ENCODE data around the gene LDAH.
"Not testable (repeated sequence)": the region's sequence is repeated elsewhere in the genome, so short reads cannot be mapped to it uniquely, and the experiment has no call there.

LDAH gene

DNA sequence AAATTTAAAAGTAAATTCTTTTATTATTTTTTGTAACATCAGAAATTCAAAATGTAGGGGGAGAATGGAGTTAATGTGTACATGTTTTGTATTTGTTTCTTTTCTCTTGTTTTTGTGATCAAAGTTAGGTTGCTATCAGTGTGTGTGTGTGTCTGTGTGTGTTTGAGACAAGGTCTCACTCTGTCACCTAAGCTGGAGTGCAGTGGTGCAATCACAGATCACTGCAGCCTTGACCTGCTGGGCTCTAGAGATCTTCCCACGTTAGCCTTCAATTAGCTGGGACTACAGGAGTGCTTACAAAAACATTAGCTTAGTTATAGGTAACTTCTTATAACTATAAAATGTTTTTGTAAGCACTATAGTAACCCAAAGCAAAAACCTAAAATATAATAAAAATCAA, 105.3 kb downstream of the LDAH start:
- DNase-seq: no peak

DNA sequence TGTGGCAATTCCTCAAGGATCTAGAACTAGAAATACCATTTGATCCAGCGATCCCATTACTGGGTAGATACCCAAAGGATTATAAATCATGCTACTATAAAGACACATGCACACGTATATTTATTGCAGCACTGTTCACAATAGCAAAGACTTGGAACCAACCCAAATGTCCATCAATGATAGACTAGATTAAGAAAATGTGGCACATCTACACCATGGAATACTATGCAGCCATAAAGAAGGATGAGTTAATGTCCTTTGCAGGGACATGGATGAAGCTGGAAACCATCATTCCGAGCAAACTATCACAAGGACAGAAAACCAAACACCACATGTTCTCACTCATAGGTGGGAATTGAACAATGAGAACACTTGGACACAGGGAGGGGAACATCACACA, 106.7 kb downstream of the LDAH start:
- DNase-seq: not testable (repeated sequence)

DNA sequence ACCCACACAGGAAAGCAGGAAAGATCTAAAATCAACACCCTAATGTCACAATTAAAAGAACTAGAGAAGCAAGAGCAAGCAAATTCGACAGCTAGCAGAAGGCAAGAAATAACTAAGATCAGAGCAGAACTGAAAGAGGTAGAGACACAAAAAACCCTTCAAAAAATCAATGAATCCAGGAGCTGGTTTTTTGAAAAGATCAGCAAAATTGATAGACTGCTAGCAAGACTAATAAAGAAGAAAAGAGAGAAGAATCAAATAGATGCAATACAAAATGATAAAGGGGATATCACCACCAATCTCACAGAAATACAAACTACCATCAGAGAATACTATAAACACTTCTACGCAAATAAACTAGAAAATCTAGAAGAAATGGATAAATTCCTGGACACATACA, 108.5 kb downstream of the LDAH start:
- DNase-seq: not testable (repeated sequence)

DNA sequence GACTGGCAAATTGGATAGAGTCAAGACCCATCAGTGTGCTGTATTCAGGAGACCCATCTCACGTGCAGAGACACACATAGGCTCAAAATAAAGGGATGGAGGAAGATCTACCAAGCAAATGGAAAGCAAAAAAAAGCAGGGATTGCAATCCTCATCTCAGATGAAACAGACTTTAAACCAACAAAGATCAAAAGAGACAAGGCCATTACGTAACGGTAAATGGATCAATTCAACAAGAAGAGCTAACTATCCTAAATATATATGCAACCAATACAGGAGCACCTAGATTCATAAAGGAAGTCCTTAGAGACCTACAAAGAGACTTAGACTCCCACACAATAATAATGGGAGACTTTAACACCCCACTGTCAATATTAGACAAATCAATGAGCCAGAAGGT, 109.3 kb downstream of the LDAH start:
- DNase-seq: not testable (repeated sequence)

DNA sequence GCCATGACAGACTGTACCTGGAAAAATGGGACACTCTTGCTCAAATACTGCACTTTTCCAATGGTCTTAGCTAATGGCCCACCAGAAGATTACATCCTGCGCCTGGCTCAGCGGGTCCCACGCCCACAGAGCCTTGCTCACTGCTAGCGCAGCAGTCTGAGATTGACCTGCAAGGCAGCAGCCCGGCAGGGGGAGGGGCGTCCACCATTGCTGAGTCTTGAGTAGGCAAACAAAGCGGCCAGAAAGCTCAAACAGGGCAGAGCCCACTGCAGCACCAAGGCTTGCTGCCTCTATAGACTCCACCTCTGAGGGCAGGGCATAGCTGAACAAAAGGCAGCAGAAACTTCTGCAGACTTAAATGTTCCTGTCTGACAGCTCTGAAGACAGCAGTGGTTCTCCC, 111.3 kb downstream of the LDAH start:
- not testable (repeated sequence) for DNase-seq

DNA sequence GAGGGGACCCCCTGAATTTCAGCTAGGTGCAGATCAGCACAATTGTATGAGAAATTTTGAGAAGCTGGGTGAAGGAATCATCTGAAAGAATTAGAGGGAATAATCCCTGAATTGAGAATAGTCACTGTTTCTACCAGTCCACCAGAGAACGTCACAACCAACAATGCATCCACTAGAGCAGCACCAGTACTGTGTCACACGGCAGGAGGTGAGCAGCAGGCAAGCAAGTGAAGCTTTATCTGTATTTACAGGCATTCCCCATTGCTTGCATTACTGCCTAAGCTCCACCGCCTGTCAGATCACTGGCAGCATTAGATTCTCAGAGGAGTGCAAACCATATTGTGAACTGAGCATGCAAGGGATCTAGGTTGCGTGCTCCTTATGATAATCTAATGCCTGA, 115.3 kb downstream of the LDAH start:
- DNase-seq: no peak

DNA sequence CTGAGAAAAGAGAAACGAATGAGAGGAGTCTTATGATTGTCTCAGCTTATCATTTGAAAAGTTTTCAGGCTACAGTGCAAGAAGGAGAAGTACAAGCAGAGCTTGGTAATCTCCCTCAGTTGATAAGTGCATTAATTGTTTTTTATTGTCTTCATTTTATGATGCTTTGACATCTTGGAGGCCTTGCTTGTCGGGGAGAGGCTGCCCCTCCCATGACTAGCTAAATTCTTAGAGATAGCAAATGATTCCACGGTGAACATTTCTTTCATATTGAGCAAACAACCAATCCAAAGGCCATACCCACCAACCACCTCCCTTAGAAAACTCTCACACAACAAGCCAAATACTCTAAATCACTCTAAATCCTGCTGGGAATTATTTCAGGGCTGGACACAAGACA, 116.1 kb downstream of the LDAH start:
- DNase-seq: no peak

DNA sequence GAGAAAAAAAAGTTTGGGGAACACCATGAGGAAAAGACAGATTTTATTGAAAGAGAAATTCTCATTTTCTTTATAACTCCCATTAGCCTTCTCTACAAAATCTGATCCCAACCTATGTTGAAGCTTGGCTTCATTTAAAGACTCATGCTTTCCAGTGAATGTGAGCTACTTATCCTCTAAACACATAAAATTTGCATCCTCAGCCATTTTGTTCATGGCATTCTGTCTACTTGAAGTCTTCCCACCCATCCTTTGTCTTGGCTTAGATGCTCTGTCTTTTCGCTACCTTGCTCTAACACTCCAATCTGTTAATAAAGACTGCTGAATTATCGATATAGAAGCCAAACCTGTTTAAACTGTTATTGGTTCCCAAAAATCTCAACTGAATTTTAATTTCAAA, 116.7 kb downstream of the LDAH start:
- no peak for DNase-seq

DNA sequence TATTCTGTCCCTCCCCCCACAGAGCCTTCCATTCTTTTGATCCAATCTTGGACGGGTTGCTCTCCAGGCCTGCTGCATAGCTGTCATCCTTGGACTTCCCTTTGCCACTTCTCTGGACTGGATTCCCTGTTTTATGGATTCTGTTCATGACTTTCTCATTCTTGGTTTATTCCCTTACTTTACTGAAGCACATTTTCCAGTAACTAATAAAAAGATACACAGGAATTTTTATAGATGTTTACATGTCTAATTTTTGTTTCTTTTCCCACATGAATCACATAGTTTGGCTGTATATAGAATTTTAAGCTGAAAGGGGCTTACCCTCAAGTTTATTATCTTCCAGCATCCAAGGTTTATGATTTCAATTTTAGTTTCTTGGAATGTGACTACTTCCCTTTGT, 118.0 kb downstream of the LDAH start:
- no peak for DNase-seq

DNA sequence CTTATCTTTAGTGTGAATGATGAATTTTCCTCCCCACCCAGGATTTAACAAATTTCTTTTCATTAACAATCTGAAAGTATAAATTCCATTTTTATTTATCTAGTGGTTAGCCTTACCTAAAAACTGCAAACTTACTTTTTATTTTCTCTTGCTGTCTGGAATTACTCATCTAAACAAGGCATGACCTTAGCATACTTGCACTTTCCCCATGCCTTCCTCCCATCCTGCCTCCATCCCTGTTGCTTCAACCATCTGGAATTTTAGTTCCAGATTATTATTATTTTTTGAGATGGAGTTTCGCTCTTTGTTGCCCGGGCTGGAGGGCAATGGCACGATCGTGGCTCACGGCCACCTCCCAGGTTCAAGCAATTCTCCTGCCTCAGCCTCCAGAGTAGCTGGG, 120.3 kb downstream of the LDAH start:
- no peak for DNase-seq

DNA sequence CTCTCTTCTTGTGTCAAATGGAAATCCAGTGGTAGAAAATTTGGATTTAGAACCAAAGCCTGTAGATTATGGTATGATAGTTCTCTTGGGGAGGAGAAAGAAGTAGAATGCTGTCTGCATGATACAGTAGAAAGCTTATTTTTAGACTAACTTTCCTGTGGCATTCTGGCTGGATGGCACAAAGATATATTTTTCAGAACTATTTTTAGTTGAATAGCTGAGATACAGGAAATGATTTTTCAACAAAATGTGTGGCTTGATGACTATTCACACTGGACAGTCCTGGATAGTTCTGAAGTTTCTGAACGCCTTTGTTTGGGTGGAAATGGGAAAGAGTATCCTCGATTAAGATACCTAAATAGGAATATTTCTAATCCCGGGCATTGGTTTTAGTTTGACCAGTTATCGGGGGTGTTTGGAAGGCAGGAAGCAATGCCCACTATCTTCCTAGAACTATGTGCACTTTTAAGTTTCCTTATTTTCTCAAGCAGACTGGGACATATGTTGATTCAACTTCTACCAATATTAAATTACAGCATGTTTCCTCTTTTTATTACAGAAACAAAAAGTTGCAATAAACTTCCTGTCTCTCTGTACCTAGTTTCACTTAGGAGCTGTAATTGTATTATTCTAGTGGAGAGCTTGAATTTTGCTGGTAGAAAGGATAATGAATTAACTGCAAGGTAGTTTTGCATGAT, 123.8 kb downstream of the LDAH start:
- no peak for DNase-seq

DNA sequence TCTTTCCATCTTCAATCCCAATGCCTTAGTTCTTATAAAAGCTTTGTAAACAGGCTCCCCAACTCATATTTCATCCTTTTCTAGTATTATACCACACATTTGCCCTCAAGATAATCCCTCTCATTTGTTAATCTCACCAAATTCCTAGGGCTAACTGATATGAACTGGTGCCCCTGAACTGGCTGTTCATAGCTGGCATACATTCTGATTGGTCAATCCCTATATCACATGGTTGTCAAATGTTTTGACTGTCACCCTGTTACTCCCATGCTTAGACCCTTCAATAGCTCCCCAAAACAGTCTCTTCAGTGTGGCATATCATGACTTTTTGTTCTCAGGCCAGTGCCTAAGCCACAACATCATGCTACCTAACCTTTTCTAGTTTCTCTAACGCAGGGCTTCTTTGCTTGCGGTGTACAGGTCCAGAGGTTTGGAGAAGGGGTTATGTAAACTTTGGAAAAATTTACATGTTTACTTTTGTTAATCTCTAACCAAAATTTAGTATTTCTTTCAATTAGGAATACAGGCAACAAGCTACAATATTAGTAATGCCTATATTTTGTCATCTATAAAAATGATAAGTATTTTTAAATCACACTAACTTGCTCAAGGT, 125.5 kb downstream of the LDAH start:
- DNase-seq: no peak

DNA sequence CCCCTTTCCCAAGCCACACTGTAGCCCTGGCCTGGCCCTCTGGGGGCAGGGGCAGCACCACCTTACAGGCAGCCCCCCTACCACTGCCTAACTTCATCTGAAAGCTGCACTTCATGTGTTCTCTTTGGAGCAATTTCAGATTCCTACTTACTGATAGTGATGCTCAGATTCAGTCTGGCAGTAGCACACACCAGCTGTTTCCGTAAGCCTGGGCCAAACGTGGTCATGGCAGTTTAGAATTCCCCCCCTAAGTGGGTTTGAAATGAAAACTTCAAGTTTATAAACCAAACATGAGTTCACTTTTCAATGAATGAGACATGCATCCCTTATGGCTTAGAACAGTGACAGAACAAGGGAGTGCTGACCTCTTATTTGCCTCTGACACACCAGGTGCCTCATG, 126.5 kb downstream of the LDAH start:
- no peak for DNase-seq

DNA sequence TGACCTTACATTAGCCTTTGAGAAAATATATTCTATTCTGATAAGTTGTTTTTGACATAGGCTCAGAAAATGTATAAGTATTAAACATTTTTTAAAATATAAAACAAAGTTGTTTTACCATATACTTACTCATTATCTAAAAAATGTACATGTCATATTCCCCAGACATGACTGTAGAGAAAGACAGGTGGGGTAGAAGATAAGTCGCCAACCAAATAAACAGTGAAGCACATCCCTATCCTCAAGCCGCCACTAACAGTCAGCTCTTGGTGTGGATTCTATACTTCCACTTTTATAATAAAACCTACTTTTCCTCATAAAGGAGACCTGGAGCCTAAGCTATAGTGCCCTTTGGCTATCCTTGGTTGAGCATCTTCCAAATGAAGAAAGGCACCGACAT, 129.6 kb downstream of the LDAH start:
- no peak for DNase-seq

DNA sequence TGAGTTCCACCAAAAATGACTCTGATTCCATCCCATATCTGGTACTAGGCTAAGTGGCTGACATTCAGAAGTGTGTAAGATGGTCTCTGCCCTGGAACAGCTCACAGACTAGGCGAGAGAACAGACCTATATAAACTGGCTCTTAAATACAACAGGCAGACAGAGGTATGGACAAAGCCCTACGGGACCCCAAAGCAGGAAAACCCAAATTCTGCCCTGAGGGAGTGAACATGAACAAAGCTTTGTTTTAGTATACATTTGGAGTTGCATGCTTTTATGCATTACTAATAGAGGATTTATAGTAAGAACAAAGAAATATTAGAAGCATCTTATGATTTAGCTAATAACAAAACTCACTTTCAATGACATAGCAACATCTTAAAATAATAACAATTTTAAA, 130.8 kb downstream of the LDAH start:
- no peak for DNase-seq

DNA sequence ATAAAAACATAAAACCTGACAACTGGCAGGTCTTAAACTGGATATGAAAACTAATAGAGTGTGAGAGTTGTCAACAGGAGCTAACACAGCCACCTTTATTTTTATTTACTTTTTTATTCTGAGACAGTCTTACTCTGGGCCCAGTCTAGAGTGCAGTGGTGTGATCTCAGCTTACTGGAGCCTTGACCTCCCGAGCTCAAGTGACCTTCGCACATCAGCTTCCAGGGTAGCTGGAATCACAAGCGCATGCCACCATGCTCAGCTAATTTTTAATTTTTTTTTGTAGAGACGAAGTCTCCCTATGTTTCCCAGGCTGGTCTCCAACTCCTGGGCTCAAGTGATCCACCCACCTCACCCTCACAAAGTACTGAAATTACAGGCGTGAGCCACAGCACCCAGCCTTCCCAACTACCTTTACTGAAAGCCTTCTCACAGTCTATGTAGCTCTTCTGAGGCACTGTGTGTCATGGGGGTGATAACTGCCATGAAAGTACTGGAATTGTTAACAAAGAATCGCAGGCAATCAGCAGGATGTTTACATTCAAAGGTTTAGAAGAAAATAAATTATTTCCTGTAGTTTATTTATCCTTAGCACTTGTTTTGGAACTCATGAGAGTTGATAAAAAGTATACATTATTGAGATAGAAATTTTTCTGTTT, 131.7 kb downstream of the LDAH start:
- no peak for DNase-seq

DNA sequence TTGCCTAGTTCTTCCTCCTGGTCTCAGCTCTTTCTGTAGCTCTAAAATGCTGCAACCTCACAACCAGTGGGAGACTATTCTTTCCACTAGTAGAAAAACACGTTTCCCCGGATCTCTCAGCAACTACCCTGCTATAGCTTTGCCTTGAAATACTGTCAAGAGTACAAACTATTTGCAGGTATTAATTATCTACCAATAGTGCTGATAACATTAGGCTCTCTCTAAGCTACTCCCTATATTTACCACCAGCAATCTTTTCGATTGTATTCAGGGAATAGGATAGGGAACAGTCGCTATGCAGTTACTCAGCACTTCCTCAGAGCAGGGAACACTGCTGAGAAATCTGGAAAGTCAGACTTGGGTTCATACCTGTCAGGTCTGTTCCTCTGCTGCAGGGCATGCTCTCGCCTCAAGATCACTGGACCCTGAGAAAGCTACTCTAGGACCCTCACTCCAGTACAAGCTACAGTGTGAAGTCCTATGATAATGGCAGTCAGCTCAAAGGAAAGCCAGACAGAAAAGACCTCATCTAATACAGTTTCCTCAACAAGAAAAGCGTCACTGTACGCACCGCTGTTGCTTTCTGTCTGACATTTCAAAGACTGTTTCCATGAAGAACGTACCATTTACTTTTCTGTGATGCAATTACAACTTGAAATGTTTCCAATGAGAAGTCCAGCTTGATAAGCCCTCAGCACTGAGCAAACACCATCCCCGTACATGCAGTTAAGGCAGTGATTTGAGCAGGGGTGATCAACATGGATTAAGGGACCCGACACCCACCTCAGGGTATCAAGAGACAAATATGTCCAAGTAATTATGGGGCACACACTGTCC, 133.3 kb downstream of the LDAH start:
- no peak for DNase-seq

DNA sequence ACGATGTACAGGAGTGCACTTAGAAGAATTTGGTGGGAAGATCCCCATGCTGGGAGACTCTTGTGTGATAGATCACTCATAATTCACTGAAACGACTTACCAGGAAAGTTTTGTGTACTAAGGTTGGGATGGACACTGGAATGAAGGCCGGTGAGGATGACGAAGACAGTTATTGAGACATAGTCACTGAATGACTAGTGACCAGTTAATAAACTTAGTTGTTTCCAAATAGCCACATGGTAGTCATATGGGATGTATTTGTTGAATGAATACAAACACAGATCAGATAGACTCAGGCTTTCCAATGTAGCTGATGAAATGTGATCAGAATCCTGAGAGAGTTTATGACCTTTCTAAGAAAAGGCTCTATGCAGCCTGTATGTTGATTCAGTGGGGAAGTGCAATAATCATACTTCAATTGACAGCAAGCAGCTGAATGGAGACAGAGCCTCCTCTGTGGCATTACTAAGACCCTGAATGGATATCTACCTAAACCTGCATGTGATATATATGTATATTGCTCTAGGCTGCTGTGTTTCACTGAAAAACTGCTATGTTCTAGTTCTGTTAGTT, 135.6 kb downstream of the LDAH start:
- DNase-seq: no peak

DNA sequence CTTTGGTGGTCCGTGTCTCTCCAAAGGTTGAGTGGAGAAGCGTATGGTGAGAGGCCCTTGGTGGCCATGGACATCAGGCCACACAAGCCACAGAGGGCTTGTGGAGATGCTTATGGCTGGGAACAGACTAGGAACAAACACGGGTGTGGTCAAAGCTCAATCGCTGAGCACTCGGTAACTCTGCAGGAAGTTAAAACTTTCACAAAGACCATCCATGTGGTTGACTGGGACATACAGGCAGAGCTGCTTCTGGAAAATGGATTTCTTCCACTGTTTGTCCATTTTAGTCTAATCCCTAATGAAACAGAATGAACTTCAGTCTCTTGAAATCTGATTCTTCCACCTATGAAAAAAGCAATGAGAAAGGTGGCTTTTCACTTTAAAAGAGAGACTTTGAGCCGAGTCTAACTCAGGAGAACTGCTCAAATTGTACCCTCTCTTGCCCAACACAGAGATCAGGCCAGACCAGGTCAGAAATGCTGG, 138.3 kb downstream of the LDAH start:
- DNase-seq: no peak

DNA sequence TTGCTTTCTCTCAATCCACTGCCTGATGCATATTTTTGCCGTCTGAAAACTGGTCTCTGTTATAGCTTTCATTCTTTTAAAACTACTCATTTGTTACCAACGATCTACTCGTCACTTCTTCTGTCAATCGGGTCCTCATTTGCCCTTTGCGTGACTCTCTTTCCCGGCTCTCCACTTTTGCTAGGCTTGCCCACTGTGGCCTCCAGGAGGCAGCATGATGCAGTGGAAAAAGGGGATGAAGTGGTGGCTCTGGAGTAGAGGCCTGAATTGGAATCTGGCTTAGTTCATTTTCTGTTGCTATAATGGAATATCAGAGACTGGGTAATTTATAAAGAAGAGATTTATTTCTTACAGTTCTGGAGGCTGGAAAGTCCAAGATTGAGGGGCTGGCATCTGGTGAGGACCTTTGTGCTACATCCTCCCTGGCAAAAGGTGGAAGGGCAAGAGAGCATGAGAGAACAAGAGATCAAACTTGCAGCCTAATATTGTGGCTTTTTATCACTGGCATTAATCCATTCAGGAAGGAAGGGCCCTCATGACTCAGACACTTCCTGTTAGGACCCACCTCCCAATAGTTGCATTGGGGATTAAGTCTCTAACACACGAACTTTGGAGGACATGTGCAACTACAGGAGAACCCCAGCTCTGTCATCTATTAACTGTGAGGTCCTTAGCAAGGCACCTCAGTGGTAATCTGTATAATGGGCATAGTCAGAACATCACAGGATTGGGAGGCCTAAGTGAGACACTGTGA, 140.6 kb downstream of the LDAH start:
- DNase-seq: no peak

DNA sequence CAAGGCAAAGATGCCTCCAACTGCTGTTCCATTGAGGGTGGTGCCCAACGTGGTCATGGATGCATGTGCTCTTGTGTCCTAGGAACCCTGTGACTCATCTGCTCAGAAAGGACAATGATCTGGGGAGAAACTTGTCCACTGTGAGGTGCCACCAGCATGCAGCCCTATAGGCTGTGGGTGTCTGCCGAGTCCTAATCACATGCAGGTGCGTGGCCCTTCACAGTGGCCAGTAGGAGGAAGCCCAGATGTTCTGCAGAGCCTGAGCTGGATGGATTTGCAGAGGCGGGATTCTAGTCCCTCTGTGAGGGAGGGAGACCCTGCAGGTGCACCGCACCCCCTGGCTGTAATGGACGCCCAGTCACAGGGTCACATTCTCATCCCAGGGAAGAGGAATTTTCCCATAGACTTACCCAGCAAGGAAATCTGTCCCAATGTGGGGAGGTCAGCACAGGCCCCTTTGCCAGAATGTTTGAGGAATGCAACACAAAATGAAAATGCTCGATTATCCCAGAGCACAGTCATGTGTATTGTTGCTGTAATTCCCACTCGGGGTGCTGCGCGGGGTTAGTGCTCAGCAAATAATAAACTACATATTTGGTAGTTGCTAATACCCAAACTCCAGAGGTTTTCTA, 142.0 kb downstream of the LDAH start:
- DNase-seq: no peak

DNA sequence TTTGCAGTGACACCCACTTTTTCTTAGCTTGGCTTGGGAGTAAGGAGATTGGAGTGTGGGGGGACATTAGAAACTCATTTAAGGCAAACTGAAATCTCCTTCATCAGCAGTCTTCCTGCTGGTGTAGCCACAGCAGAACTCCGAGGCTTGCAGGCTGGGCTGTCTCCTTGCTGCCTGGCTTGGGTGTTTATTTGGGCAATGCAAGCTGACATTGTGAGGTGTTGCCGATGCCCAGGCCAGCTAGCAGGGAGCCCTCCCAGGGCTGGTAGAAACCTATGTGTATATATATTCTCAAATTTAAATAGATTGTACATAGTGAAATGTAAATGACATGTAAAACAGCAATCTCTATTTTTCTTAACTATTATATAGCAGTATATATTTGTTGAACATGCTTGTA, 144.1 kb downstream of the LDAH start:
- DNase-seq: no peak
